ENCODE results near the gene CACNA1D. TPM values are rescaled to one million over a fixed set of nuclear protein-coding genes. Genes with fewer than 3 reads are reported as not detected.
A peak's percentile ranks its signal among the peaks of the same experiment; 100 is the strongest.

CACNA1D gene
- total RNA-seq, 1 donor from 2014 or later = 1.1 TPM

GRCh38 chr3:53665608-53666425, 171.4 kb downstream of the CACNA1D start:
- Mint-ChIP-seq H3K36me3 (ENCODE audit: low read depth) (peaks cover 2% of the 10 kb centered on the region), H3K4me3 (no peak overlapping the region), H3K27me3 (ENCODE audit: low read depth) (peaks cover 15% of the 10 kb centered on the region), H3K9me3 (peaks cover 12% of the 10 kb centered on the region), H3K27ac (ENCODE audit: unreplicated experiment) (no peak overlapping the region), H3K4me1 (no peaks in the 10 kb centered on the region)
- no peak for DNase-seq (ENCODE audit: low read depth, low spot score)
- no peak for TF ChIP-seq CTCF (conservative IDR thresholded peaks at IDR 0.05)

- H3K27ac Mint-ChIP-seq (ENCODE audit: unreplicated experiment) = no peak overlapping the region
- no peak for DNase-seq (ENCODE audit: low read depth, low spot score)
- H3K27me3 Mint-ChIP-seq (ENCODE audit: low read depth) = peaks cover 15% of the 10 kb centered on the region
- H3K9me3 Mint-ChIP-seq = peaks cover 3% of the 10 kb centered on the region
- H3K4me1 Mint-ChIP-seq = no peaks in the 10 kb centered on the region
- no peaks in the 10 kb centered on the region for H3K36me3 Mint-ChIP-seq (ENCODE audit: low read depth)
- no peak overlapping the region for H3K4me3 Mint-ChIP-seq
- peak; percentile 39 for TF ChIP-seq CTCF (conservative IDR thresholded peaks at IDR 0.05)
These were observed 174.5 kb downstream of the CACNA1D start for GRCh38 chr3:53668872-53669271.

- Mint-ChIP-seq H3K4me3 (no peak overlapping the region), H3K27me3 (ENCODE audit: low read depth) (peaks cover 15% of the 10 kb centered on the region), H3K27ac (ENCODE audit: unreplicated experiment) (no peak overlapping the region), H3K9me3 (no peaks in the 10 kb centered on the region), H3K36me3 (ENCODE audit: low read depth) (no peaks in the 10 kb centered on the region), H3K4me1 (no peaks in the 10 kb centered on the region)
- DNase-seq (ENCODE audit: low read depth, low spot score) = no peak
- TF ChIP-seq CTCF (conservative IDR thresholded peaks at IDR 0.05) = no peak
These were observed 176.3 kb downstream of the CACNA1D start for GRCh38 chr3:53670721-53671120.

- Mint-ChIP-seq H3K36me3 (ENCODE audit: low read depth) (no peaks in the 10 kb centered on the region), H3K27me3 (ENCODE audit: low read depth) (peaks cover 13% of the 10 kb centered on the region), H3K27ac (ENCODE audit: unreplicated experiment) (no peak overlapping the region), H3K4me3 (no peak overlapping the region), H3K4me1 (no peaks in the 10 kb centered on the region), H3K9me3 (no peaks in the 10 kb centered on the region)
- DNase-seq (ENCODE audit: low read depth, low spot score) = no peak
- TF ChIP-seq CTCF (conservative IDR thresholded peaks at IDR 0.05) = no peak
These were observed 177.0 kb downstream of the CACNA1D start for GRCh38 chr3:53671192-53671960.

GRCh38 chr3:53671961-53672299, 177.5 kb downstream of the CACNA1D start:
- H3K4me1 Mint-ChIP-seq = no peaks in the 10 kb centered on the region
- peaks cover 12% of the 10 kb centered on the region for H3K27me3 Mint-ChIP-seq (ENCODE audit: low read depth)
- H3K36me3 Mint-ChIP-seq (ENCODE audit: low read depth) = no peaks in the 10 kb centered on the region
- H3K4me3 Mint-ChIP-seq = no peak overlapping the region
- H3K27ac Mint-ChIP-seq (ENCODE audit: unreplicated experiment) = no peak overlapping the region
- no peak for DNase-seq (ENCODE audit: low read depth, low spot score)
- no peaks in the 10 kb centered on the region for H3K9me3 Mint-ChIP-seq
- no peak for TF ChIP-seq CTCF (conservative IDR thresholded peaks at IDR 0.05)

Measured in neural crest cell (in vitro differentiated cells).